Measurements from ENCODE around the gene TEX35.
"Not testable (repeated sequence)": the region's sequence is repeated elsewhere in the genome, so short reads cannot be mapped to it uniquely, and the experiment has no call there.

The TEX35 gene

GRCh38 chr1:178551307-178551706 is 38.4 kb downstream of the TEX35 start:
- Histone ChIP-seq H3K4me1 (ENCODE audit: insufficient read depth, poor library complexity, severe bottlenecking) (no peaks in the 10 kb centered on the region), H3K9me3 (ENCODE audit: severe bottlenecking) (no peaks in the 10 kb centered on the region), H3K27me3 (ENCODE audit: insufficient read depth, poor library complexity, severe bottlenecking) (no peaks in the 10 kb centered on the region), H3K4me3 (ENCODE audit: severe bottlenecking) (no peak overlapping the region), H3K27ac (ENCODE audit: poor library complexity, severe bottlenecking) (no peak overlapping the region), H3K36me3 (ENCODE audit: low read depth) (no peaks in the 10 kb centered on the region)
- TF ChIP-seq CTCF (IDR thresholded peaks at IDR 0.05; ENCODE audit: poor library complexity, severe bottlenecking) = no peak
- ATAC-seq (ENCODE audit: low read depth) (no peak), DNase-seq (ENCODE audit: low spot score) (no peak)

GRCh38 chr1:178551940-178552339 is 39.0 kb downstream of the TEX35 start:
- H3K9me3 ChIP-seq (ENCODE audit: severe bottlenecking) = no peaks in the 10 kb centered on the region
- no peak overlapping the region for H3K27ac ChIP-seq (ENCODE audit: poor library complexity, severe bottlenecking)
- DNase-seq (ENCODE audit: low spot score) (no peak), ATAC-seq (ENCODE audit: low read depth) (no peak)
- no peaks in the 10 kb centered on the region for H3K4me1 ChIP-seq (ENCODE audit: insufficient read depth, poor library complexity, severe bottlenecking)
- no peak overlapping the region for H3K4me3 ChIP-seq (ENCODE audit: severe bottlenecking)
- no peaks in the 10 kb centered on the region for H3K27me3 ChIP-seq (ENCODE audit: insufficient read depth, poor library complexity, severe bottlenecking)
- no peak for TF ChIP-seq CTCF (IDR thresholded peaks at IDR 0.05; ENCODE audit: poor library complexity, severe bottlenecking)
- H3K36me3 ChIP-seq (ENCODE audit: low read depth) = no peaks in the 10 kb centered on the region

GRCh38 chr1:178552856-178553255 is 39.9 kb downstream of the TEX35 start:
- DNase-seq (ENCODE audit: low spot score) (no peak), ATAC-seq (ENCODE audit: low read depth) (no peak)
- H3K36me3 ChIP-seq (ENCODE audit: low read depth) = no peaks in the 10 kb centered on the region
- no peak overlapping the region for H3K27ac ChIP-seq (ENCODE audit: poor library complexity, severe bottlenecking)
- H3K27me3 ChIP-seq (ENCODE audit: insufficient read depth, poor library complexity, severe bottlenecking) = no peaks in the 10 kb centered on the region
- TF ChIP-seq CTCF (IDR thresholded peaks at IDR 0.05; ENCODE audit: poor library complexity, severe bottlenecking) = no peak
- no peaks in the 10 kb centered on the region for H3K9me3 ChIP-seq (ENCODE audit: severe bottlenecking)
- H3K4me3 ChIP-seq (ENCODE audit: severe bottlenecking) = no peak overlapping the region
- no peaks in the 10 kb centered on the region for H3K4me1 ChIP-seq (ENCODE audit: insufficient read depth, poor library complexity, severe bottlenecking)

GRCh38 chr1:178554351-178554750 is 41.4 kb downstream of the TEX35 start:
- H3K27ac ChIP-seq (ENCODE audit: poor library complexity, severe bottlenecking); ATAC-seq (ENCODE audit: low read depth); H3K4me3 ChIP-seq (ENCODE audit: severe bottlenecking); DNase-seq (ENCODE audit: low spot score); H3K36me3 ChIP-seq (ENCODE audit: low read depth); H3K4me1 ChIP-seq (ENCODE audit: insufficient read depth, poor library complexity, severe bottlenecking); H3K27me3 ChIP-seq (ENCODE audit: insufficient read depth, poor library complexity, severe bottlenecking); H3K9me3 ChIP-seq (ENCODE audit: severe bottlenecking): not testable (repeated sequence)

- not testable (repeated sequence) for H3K27ac ChIP-seq (ENCODE audit: poor library complexity, severe bottlenecking); ATAC-seq (ENCODE audit: low read depth); H3K36me3 ChIP-seq (ENCODE audit: low read depth); DNase-seq (ENCODE audit: low spot score); H3K4me1 ChIP-seq (ENCODE audit: insufficient read depth, poor library complexity, severe bottlenecking); H3K9me3 ChIP-seq (ENCODE audit: severe bottlenecking); H3K4me3 ChIP-seq (ENCODE audit: severe bottlenecking); H3K27me3 ChIP-seq (ENCODE audit: insufficient read depth, poor library complexity, severe bottlenecking)
Observed at GRCh38 chr1:178555613-178556012, 42.7 kb downstream of the TEX35 start.

- not testable (repeated sequence) for H3K36me3 ChIP-seq (ENCODE audit: low read depth); H3K27me3 ChIP-seq (ENCODE audit: insufficient read depth, poor library complexity, severe bottlenecking); H3K4me3 ChIP-seq (ENCODE audit: severe bottlenecking); H3K27ac ChIP-seq (ENCODE audit: poor library complexity, severe bottlenecking); ATAC-seq (ENCODE audit: low read depth); H3K9me3 ChIP-seq (ENCODE audit: severe bottlenecking); DNase-seq (ENCODE audit: low spot score); H3K4me1 ChIP-seq (ENCODE audit: insufficient read depth, poor library complexity, severe bottlenecking)
Observed at GRCh38 chr1:178558816-178559215, 45.9 kb downstream of the TEX35 start.
